Measurements from ENCODE around the gene SPOCK1. TPM values are rescaled to one million over a fixed set of nuclear protein-coding genes. Genes with fewer than 3 reads are reported as not detected.
A peak's percentile ranks its signal among the peaks of the same experiment; 100 is the strongest.

SPOCK1 gene
- total RNA-seq, 1 donor, result 54.8 TPM

DNA sequence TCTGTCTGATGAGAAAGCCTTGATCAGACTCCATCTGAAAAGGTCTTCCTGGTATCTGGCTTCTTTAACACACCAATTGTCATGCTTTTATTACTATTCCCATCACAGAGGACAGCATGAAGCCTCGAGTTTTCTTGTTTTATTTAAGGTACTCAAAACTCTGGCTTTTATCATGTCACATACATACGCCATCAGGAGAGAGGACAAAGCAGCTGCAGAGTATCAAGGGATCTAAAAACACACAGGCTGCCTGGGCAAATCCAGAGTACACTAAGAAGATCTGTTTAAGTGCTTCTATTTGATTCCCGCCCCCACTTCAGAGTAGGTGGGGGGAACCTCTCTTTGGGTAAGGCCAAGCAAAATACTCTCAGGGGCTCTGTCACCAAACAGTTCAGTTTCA is 277.2 kb downstream of the SPOCK1 start:
- H3K4me3 ChIP-seq (ENCODE audit: low read depth, low read length), result no peak overlapping the region
- DNase-seq (ENCODE audit: low read depth), result no peak
- TF ChIP-seq, protein P1, sequence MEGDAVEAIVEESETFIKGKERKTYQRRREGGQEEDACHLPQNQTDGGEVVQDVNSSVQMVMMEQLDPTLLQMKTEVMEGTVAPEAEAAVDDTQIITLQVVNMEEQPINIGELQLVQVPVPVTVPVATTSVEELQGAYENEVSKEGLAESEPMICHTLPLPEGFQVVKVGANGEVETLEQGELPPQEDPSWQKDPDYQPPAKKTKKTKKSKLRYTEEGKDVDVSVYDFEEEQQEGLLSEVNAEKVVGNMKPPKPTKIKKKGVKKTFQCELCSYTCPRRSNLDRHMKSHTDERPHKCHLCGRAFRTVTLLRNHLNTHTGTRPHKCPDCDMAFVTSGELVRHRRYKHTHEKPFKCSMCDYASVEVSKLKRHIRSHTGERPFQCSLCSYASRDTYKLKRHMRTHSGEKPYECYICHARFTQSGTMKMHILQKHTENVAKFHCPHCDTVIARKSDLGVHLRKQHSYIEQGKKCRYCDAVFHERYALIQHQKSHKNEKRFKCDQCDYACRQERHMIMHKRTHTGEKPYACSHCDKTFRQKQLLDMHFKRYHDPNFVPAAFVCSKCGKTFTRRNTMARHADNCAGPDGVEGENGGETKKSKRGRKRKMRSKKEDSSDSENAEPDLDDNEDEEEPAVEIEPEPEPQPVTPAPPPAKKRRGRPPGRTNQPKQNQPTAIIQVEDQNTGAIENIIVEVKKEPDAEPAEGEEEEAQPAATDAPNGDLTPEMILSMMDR (IDR thresholded peaks at IDR 0.05; ENCODE audit: insufficient read depth, low read depth, low read length), result no peak

DNA sequence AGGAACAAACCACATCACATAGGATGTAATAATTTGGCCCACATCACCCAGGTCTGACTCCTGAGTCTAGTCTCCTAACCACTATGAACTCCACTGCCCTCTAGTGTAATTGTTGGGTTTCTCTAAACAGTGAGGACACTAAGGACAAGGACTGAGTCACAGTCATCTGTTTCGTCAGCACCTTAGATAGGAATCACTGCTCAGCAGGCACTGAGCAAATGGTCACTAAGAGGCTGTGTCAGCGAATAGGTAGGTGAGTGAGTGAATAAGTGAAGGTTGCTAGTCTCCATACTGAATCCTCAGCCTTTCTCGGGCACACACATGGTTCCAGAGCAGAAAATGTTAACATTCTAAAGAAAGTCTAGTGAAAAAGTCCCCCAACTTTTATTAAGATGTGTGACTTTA is 278.6 kb downstream of the SPOCK1 start:
- DNase-seq (ENCODE audit: low read depth), result peak; percentile 80
- H3K4me3 ChIP-seq (ENCODE audit: low read depth, low read length), result no peak overlapping the region
- TF ChIP-seq, protein P1 (IDR thresholded peaks at IDR 0.05; ENCODE audit: insufficient read depth, low read depth, low read length), result peak; percentile 60

DNA sequence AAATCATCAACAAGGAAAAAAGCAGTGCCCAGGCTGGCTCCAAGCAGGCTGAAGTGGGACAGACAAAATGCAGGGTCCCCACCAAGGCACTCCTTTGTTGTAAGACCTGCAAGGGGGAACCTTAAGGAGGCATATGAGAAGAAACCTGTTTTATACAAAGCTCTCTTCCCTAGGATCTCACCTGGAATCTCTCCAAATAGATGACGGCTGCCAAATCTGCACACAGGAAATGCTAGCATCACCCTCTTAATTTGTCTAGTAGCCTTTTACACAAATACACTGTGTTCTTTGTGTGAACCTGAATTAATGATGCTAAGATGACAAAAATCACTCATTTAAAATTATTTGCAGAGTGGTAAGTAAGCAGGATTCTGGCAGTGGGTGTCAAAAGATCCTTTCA is 280.2 kb downstream of the SPOCK1 start:
- DNase-seq (ENCODE audit: low read depth), result no peak
- no peak overlapping the region for H3K4me3 ChIP-seq (ENCODE audit: low read depth, low read length)
- TF ChIP-seq, protein P1 (IDR thresholded peaks at IDR 0.05; ENCODE audit: insufficient read depth, low read depth, low read length), result no peak

DNA sequence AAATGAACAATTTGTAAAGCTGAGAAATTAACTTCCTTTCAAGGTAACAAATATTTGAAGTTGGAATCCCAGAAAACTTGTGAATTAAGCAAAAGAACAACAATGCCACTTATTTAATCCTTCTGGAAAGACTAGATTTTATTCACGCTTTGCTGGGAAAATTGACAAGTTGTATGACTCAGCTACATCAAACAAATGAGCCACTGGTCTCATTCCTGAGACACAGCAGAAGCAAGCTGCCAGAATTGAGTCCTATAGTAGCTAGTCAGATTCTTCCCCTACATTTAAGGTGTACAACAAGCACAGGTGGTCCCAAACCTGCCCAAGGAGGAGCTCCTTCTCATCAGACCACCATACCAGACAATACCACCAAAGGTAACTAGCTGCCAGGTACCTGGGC is 280.7 kb downstream of the SPOCK1 start:
- peak; percentile 25 for DNase-seq (ENCODE audit: low read depth)
- TF ChIP-seq, protein P1 (IDR thresholded peaks at IDR 0.05; ENCODE audit: insufficient read depth, low read depth, low read length), result no peak
- H3K4me3 ChIP-seq (ENCODE audit: low read depth, low read length), result no peak overlapping the region

DNA sequence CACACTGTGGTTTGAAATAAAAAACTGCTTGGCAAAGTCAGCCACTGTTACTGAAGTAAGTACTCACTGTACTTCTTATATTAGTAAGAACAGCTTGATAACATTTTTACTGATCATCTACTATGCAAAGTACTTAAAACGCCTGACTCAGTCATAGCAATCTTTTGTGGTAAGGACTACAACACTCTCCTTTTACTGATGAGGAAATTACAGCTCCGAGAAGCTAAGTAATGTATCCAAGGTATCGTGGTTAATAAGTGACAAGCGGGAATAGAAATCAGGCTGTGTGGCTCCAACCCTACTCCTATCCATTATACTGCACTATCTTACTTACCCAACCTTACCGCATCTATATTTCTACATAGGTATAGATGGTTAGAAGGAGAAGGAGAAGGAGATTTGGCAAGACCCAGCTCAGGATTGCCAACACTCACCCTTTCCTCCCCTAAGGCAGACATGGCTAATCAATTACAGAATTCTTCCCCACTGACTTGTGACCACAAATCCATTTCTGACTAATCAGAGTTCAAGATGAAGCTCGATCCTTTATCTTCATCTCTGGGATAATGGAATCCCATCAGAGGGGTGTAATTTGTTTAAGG is 281.4 kb downstream of the SPOCK1 start:
- TF ChIP-seq, protein P1 (IDR thresholded peaks at IDR 0.05; ENCODE audit: insufficient read depth, low read depth, low read length), result no peak
- DNase-seq (ENCODE audit: low read depth), result no peak
- H3K4me3 ChIP-seq (ENCODE audit: low read depth, low read length), result no peak overlapping the region

DNA sequence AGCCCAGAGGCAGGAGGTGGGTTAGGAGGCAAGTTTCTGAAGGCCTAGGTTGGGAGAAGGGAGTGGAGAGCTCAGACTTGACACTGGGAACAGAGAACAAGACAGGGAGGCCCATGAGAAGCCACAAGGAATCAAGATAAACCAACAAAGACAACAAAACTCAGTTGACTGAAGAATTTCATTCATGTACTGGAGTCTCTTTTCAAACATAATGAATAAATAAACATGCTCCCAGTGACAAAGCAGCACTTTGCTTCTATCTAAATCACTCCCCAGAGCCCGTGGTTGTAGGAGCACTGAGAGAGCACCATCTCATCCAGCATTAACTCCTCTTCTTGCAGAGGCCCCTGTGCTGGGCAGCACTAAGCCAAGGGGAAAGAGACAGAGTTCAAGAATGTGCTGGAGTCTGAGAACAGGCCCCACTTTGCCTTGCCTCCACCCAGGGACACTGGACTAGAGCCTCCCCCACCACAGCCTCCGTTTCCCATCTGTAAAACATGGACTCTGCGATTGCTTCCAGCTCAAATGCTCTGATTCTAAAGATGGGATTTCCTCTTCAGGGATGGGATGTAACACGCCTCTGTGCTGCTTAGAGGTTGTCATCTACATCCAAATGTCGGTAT is 282.0 kb downstream of the SPOCK1 start:
- TF ChIP-seq, protein P1 (IDR thresholded peaks at IDR 0.05; ENCODE audit: insufficient read depth, low read depth, low read length), result no peak
- no peak for DNase-seq (ENCODE audit: low read depth)
- no peak overlapping the region for H3K4me3 ChIP-seq (ENCODE audit: low read depth, low read length)

DNA sequence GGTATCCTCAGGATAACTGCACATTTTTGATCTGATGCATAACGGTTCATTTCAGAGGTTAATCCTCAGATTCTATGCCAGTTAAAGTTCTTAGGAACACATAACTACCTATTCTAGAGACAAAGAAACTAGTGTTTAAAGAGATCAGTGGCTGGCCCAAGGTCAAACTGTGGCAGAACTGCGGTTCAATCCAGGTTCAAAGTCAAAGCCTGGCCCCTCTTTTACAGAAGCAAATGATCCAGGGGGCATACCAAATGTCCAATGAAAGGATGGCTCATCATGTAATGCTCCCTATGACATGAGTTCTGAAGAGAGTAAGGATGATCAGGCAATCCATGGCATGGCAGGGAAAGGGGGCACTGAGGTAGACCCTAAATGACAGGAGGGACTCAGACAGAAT is 283.3 kb downstream of the SPOCK1 start:
- DNase-seq (ENCODE audit: low read depth), result no peak
- no peak overlapping the region for H3K4me3 ChIP-seq (ENCODE audit: low read depth, low read length)
- TF ChIP-seq, protein P1 (IDR thresholded peaks at IDR 0.05; ENCODE audit: insufficient read depth, low read depth, low read length), result no peak

Data from fibroblast of villous mesenchyme (primary cell).